NOMO-1 treated with DMSO at 0.1 percent for 48 hours (cell line): ENCODE results near the gene EXOSC10.
"Not testable (repeated sequence)": the region's sequence is repeated elsewhere in the genome, so short reads cannot be mapped to it uniquely, and the experiment has no call there.

Experiments
- DNase-seq: peaks from one replicate; lab custom pipeline; 2025; ENCODE audit not compliant: unreplicated experiment; lab: John Stamatoyannopoulos, UW

The EXOSC10 gene

DNA sequence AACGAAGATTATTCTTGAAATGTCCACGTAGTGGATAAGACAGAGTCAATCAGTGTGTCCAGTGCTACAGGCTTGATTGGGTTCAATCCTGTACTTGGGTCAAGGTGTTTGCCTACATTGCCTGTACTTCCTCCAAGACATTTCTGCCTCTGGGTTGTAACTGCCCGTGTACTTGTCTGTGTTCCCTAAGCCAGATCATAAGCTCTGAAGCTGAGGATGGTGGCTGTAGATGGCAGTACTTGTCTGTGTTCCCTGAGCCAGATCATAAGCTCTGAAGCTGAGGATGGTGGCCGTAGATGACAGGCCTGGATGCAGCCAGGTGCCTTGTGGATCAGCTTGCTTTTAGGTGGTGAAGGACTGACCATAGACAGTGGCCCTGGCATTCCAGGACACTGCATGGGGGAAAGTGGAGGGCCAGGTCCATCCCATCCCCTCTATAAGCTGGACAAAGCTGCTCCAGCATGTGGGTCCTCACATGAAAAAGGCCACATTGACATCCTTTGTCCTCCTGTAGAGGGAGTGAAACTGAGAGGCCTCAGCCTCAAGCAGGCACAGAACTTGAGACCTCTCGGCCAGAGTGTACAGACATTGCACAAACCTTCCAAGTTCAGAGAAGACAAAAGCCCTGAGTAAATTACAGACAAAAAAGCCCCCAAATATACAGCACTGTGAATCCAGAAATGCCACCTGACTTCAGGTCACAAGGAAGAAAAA is 37.9 kb downstream of the EXOSC10 start:
- no peak for DNase-seq

DNA sequence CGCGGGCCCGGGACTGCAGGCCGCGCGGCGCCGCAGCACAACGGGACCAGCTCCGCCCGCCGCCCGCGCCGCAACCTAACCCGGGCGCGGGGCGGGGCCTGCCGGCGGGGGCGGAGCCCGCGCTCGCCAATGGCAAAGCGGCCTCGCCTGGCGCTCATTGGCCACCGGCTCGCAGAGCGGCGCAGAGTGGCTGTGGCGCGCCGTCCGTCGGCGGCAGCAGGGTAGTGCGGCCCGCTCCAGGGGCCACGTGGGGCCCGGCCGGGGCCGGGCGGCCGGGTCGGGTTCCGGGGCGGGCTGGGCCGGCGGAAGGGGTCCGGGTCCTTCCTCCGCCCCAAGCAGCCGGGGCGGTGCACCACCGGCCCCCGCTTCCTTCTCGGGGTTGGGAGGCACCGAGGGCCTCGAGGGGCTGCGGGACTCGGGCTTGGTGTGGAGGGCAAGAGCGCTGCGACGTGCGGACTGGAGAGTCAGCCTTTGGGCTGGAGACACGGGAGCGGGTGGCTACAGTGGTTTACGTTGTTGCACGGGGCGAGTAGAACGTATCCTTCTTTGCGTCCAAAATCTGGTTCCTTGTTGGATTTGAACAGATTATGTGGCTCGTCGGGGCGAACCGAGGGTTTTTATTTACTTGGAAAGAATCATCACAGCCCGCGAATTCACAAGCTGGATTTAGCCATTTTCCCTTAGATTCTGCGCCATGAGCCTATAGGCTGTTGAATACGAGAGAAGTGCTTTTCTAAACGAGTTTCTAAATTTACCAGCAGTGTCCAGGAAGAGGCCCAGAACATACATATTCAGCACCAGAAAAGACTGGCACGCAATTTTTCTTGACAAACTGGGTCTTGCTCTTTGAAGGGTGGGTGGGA is 39.5 kb downstream of the EXOSC10 start, which contains the start of gene SRM:
TSS of gene SRM (minus strand) at position 51 of the 863 bp plus-strand sequence. CDS start 75 bp downstream, outside the sequence.
- DNase-seq = peak; percentile 85

DNA sequence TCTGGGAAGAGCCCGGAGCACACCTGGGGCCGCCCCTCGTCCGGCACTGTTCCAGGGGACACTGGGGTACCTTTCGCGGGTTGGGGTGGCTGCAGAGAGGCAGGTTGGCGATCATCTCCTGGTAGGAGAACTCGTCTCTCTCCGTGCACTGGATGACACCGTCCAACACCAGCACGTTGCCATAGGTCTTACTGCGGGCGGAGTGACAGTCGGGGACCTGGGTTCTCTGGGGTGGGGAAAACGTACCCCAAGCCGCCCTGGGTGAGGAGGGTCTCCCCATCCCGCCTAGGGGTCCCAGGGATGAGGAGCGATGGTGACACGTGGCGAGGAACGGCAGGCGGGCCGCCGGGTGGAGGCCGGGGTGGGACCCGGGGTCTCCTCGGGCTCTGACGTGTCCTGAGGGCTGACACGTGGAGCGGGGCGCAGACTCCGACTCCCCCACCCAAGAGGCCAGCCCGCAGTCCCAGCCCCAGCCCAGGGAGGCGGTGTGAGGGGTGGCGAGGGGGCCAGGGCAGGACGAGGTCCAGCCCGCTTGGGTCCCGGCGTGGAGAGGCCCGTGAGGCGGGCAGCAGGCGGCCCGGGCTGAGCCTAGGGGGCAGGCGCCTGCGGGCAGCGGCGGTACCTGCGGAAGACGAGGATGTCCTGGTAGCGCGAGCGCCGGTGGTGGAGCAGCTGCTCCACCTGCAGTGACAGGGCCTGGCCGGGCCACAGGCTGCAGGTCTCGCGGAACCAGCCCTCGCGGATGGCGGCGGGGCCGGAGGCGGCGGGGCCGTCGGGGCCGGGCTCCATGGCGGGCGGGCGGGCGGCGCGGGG is 40.3 kb downstream of the EXOSC10 start:
- no peak for DNase-seq

DNA sequence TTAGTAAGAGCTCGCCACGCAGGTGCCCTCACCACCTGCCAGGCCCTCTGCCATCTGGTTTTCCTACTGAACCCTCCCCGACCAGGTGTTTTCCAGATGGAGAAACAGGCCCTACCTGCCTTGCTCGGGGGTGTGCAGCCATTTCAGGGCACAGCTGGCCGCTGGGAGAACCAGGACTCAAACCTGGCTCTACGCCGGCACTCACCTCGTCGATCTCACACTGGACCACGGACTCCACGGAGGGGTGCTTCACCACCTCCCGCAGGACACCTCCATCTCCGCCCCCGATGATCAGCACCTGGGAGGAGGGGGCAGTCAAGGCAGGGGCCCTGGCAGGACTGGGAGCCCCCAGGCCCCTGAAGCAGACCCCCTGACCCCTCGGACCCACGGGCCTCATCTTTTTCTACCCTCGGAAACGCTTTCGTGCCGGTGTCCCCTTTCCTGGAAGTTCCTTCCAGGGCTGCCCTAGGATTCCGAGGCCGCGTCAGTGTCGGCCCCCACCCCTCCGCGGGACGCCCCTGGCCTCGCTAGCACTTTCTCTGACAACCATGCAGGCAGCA is 41.0 kb downstream of the EXOSC10 start:
- no peak for DNase-seq

DNA sequence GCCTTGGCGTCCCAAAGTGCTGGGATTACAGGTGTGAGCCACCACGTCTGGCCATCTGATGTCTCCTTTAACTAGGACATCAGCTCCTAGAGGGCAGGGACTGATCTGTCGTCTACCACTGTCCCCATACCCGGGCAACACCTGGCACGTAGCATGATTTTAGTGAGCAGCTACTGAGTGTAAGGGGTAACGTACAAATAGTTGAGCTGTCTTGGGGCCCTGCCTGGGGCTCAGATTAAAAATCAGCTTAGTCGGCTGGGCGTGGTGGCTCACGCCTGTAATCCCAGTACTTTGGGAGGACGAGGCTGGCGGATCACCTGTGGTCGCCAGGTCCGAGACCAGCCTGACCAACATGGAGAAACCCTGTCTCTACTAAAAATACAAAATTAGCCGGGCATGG is 41.6 kb downstream of the EXOSC10 start:
- DNase-seq = no peak

DNA sequence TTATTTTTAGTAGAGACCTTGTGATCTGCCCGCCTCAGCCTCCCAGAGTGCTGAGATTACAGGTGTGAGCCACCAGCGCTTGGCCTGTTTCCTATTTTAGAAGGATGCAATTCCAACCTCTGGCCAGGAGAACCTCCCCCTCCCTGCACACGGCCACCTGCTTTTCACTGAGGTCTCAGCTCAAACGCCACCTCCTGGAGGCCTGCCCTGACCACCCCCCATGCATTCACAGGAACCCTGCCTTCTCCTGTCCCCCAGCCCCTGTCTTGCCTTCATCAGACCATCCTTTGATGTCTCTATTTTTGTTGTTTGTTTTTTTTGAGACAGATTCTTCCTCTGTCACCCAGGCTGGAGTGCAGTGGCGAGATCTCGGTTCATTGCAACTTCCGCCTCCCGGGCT is 42.2 kb downstream of the EXOSC10 start:
- DNase-seq = no peak

DNA sequence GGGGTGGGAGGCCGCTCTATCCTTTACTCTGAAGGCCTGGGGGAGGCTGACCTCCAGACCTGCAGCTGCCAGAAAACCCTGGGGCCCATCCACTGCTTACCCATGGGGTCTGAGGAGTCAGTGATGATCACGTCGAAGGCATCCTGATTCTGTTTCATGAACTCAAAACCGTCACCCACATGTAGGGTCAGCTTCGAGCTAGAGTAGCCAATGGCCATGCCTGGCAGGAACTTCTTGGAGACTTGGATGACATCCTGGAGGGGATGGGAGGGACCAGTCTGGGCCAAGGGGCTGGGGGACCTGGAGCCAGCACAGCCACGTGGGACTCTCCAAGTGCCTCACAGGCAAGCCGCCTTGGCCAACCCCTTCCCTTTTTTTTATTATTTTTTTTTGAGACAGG is 43.2 kb downstream of the EXOSC10 start:
- DNase-seq = no peak

DNA sequence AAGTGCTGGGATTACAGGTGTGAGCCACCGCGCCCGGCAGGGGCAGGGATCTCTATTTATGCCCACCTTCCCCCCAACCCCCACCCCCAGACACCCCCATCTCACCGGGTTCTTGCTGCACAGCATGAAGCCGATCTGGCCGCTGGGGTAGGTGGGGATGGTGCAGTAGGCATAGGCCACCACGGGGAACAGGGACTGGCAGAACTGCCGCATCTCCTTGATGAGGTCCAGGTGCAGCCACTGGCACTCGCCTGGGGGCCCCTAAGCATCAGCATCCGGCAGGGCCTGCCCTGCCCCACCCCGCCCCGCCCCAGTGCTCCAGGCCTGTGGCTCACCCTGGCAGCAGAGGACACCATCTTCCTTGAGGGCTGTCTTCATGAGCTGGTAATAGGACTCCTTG is 44.0 kb downstream of the EXOSC10 start:
- DNase-seq = no peak

DNA sequence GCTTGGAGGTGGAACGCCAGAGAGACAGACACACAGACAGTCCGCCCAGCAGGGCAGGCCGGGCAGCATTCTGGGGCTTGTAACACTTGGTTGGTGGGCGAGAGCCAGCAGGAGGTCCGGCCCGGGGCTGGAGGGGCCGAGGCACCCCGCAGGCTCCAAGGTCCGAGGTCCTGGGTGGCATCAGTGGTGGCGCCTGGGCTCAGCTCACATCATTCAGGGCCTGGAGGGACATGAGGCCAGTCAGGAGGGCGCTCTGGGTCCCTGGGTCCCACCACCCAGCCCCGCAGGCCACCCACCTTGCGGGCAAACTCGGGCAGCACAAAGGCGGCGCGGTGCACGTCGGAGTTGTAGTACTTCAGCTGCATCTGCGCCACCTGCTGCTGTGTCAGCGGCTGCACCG is 45.0 kb downstream of the EXOSC10 start:
- DNase-seq = no peak

DNA sequence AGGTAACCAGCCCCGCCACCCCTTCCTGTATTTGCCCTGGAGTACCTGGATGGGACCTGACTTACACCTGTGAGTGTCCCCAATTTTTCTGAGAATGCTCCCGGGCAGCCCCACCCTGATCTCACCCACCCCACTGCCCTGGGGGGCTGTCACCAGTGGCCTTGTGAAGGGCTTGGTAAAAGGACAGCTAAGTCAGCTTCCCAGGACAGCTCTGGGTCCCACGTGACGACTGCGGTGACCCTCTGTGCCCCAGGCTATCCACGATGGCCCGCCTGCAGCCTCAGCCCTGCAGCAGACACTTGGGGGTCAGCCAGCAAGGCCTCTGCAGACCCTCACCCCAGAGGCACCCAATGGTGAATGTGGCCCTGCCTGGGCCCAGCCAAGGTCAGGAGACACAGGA is 45.5 kb downstream of the EXOSC10 start:
- DNase-seq = no peak

DNA sequence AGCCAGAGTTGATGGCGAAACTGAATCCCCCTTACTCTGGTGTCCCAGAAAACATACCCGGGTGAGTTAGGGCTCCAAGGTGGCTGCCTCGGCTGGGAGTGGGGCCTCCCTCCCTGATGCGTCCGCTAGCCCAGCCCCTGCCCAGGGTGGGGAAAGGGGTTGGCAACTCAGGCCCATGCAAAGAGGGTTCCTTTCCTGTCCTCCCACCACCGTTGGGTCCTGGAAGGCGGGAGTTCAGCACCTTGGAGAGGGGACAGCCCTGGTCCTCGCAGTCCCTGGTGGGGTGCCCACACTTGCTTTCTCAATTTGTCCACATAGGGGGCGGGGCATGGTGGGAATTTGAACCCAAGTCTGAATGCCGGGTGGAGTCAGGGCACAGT is 45.9 kb downstream of the EXOSC10 start:
- no peak for DNase-seq

DNA sequence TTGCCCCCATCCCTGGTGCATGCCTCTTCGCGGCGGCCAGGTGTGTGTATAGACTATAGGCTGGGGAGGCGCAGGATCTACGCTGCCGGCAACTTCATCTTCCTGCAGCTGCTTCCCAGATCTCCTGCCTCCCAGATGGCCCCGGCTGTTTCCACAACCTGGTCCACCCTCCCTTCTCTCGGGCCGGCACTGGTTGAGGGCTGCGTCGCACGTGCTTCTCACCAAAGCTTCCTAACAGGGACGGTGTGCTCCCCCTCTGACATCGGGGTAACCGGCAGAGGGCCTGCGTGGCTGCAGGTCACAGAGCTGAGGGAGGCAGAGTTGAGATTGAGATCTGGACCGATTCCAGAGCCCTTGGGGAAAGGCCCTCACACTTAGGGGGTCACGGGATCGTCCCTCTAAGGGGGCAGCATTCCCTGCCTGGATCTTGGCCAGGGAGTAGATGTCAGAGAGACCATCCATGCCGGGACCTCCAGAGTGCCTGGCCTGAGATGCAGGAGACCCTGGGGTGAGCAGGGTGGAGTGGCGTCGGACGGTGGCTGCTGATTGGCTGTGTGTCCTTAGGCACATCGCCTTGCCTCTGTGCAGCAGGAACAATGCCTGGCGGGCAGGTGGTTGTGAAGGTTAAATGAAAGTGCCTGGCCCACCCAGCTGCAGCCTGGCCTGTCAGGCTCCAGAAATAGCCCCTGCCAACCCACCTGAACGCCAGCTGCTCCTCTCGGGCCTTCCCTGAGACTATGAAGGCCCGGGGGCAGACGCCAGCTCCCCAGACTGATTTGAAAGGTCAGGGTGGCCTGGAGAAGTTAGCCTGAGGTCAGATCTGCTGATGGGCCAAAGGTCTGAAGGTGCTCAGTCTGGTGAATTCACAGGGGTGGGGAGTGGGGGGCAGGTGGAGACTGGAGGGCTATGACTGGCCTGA is 46.6 kb downstream of the EXOSC10 start:
- no peak for DNase-seq

DNA sequence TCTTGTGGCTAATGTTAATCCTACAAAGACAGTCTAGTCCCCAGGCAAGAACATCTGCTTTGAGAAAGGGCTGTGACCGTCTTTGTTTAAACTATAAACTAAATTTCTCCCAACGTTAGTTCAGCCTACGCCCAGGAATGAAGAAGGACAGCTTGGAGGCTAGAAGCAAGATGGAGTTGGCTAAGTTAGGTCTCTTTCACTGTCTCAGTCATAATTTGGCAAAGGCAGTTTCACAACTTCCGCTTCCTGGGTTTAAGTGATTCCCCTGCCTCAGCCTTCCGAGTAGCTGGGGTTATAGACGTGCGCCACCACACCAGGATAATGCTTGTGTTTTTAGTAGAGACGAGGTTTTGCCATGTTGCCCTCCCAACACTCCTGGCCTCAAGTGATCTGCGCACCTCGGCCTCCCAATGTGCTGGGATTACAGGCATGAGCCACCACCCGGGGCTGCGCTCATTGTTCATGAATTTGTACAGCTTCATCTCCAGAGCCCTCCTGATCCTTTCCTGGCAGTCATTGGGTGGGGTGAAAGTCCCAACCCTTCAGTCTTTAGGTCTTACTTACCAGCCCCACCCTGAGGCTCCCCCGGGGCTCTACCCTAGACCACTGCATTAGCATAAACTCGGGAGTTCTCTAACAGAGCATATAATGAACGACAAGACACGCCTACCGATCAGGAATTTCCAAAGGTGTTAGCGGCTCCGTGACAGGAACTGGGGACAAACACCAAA is 47.7 kb downstream of the EXOSC10 start:
- peak; percentile 77 for DNase-seq

DNA sequence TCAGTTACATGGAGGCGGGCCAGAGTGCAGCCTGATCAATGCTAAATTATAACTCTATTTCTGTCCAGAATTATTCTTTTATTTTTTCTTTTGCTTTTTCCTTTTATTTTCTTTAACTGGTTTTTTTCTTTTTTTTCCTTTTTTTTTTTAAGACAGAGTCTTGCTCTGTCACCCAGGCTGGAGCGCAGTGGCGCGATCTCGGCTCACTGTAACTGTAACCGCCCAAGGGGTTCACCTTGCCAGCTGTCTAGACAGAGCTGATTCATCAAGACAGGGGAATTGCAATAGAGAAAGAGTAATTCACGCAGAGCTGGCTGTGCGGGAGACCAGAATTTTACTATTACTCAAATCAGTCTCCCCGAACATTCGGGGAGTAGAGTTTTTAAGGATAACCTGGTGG is 48.5 kb downstream of the EXOSC10 start:
- not testable (repeated sequence) for DNase-seq

DNA sequence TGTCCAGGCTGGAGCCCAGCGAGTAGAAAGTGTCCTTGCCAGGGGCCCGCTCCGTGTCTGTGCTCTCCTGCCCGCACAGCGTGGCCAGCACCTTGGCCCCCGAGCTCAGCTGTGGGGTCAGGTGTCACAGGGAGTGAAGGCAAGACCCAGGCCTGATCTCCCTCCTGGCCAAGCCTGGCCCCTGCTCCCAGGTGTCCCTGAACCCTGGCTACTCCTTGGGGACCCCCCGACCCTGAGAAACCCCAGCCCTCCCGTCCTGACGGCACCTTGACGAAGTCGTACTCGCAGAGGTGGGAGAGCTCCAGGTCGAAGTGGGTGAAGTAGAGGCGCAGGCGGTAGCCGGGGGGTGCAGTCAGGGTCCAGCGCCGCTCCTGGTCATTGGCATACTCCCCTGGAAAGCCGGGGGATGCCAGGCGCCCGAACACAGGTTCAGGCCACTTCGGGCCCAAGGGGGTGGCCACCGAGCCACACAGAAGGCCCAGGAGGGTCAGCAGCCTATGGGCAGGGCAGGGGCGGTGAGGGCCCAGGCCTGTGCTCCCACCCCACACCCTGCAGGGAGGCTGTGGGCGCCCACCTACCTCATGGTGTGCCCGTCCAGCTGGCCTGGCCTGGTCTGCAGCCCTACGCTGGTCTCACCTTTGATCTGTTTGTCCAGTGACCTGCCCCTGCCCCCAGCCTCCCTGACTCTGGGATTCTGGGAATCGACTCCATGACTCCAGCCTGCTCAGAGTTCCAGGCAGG is 52.9 kb downstream of the EXOSC10 start, which contains the start of gene MASP2:
TSS of gene MASP2 (minus strand) at position 615 of the 741 bp plus-strand sequence. CDS start at position 583, 32 bp downstream.
- DNase-seq = no peak

DNA sequence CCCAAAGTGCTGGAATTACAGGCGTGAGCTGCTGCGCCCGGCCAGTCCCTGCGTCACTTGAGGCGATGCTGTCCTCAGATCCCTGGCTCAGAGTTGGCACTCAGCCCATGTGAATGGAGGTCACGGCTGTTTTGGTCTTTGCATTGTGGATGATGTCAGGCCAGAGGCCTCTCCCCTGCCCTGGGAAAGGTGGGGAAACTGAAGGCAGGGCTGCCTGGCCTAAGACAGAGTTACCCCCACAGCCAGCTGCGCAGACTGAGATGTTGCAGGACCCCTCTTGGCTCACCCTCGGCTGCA is 53.5 kb downstream of the EXOSC10 start:
- no peak for DNase-seq

DNA sequence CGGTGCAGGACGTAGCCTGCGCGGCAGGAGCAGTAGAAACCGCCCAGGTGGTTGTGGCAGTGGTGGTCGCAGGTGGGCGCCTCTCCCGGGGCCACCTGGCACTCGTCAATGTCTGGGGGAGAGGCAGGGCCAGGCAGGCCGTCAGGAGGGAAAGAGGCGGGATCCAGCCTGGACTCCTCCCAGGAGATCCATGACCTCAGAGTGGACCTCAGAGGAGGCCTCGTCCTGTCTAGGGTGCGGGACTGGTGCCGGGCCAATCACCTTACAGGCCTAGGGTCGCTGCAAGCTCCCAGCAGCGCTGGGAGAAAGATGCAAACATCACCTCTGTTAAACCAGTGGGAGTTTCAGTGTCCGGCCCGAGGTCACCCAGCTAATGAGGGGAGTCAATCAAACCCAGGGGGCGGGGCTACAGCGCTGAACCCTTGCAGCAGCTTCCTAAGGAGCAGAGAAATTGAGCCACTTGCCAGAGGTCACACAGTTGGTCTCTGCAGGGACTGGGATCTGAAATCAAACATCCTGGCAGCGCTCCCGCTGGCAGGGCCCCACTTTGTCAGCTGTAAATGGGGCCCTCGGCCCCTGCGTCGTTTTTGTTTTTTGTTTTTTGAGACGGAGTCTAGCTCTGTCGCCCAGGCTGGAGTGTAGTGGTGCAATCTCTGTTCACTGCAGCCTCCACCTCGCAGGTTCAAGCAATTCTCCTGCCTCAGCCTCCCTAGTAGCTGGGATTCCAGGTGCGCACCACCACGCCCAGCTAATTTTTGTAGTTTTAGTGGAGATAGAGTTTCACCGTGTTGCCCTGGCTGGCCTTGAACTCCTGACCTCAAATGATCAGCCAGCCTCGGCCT is 54.0 kb downstream of the EXOSC10 start:
- no peak for DNase-seq

DNA sequence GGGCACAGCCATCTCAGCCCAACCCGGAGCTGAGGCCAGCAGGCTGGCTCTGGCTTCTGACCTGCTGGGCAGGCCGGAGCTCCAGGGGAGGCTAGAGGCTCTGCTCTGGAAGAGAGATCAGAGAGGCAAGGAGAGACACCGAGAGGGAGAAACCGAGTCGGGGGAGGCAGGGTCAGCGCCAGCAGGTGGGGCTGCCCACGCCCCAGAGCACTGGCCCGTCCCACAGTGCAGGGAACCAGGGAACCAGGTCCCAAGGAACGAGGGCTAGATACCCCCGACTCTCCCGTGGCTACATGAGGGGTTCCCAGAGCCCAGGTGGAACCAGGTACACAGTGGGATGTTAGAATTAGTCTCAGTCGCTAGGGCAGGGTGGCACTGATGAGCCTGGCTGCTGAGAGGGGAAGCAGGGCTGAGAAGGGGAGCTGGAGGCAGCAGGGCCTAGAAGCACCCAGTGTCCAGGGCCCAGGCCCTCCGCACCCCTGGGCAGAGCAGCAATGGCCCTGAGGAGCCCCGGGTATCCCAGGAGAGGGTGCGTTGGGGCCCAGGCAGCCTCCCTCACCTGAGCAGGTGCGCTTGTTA is 54.7 kb downstream of the EXOSC10 start:
- no peak for DNase-seq
